ENCODE measurements around the gene CABLES1. TPM values are rescaled to one million over a fixed set of nuclear protein-coding genes. Genes with fewer than 3 reads are reported as not detected.
"Not testable (repeated sequence)": the region's sequence is repeated elsewhere in the genome, so short reads cannot be mapped to it uniquely, and the experiment has no call there.

Gene CABLES1
- total RNA-seq, 8 experiments from 2014 or later = 0.56 to 4.6 (median 2.4) TPM

GRCh38 chr18:23232331-23232730 lies 97.0 kb downstream of the CABLES1 start:
- no peak for ATAC-seq (replicated peaks in 6 of 8)
- no peak overlapping the region for H3K4me3 ChIP-seq
- in situ Hi-C loops (cut with MboI; ENCODE audit: low pct_unique_long_range_greater_than_20kb in 2 of 9, low sequenced_read_pairs in 9 of 9, unreplicated experiment in 9 of 9) = no loop called here
- H3K27ac ChIP-seq = no peak overlapping the region
- WGBS, 10 experiments = 17 to 58% (median 28%) methylated on average over 1 to 4 of the region's 6 CpGs; no CpG with 5 or more reads in 5 of the 10 experiments
- H3K4me1 ChIP-seq (replicated peaks in 1 of 2) = no peaks in the 10 kb centered on the region

- in situ Hi-C loops (cut with MboI; ENCODE audit: low pct_unique_long_range_greater_than_20kb in 2 of 9, low sequenced_read_pairs in 9 of 9, unreplicated experiment in 9 of 9) = no loop called here
- 86 to 100% (median 93%) methylated on average over 1 to 4 of the region's 5 CpGs; no CpG with 5 or more reads in 5 of the 10 experiments for WGBS, 10 experiments
Measured at GRCh38 chr18:23234619-23235018, 99.3 kb downstream of the CABLES1 start.

GRCh38 chr18:23235336-23235735 lies 100.1 kb downstream of the CABLES1 start:
- in situ Hi-C loops (cut with MboI; ENCODE audit: low pct_unique_long_range_greater_than_20kb in 2 of 9, low sequenced_read_pairs in 9 of 9, unreplicated experiment in 9 of 9) = no loop called here
- Histone ChIP-seq H3K4me1 (replicated peaks in 1 of 2) (no peaks in the 10 kb centered on the region), H3K4me3 (no peak overlapping the region), H3K27ac (no peak overlapping the region)
- WGBS, 10 experiments = 80 to 100% (median 95%) methylated on average over 1 to 4 of the region's 5 CpGs; no CpG with 5 or more reads in 4 of the 10 experiments
- no peak for ATAC-seq (replicated peaks in 6 of 8)

More at GRCh38 chr18:23234619-23235018, 99.3 kb downstream of the CABLES1 start:
- ATAC-seq (replicated peaks in 6 of 8) = no peak
- no peak overlapping the region for H3K4me3 ChIP-seq
- H3K27ac ChIP-seq = no peak overlapping the region
- no peaks in the 10 kb centered on the region for H3K4me1 ChIP-seq (replicated peaks in 1 of 2)

GRCh38 chr18:23235860-23236259 lies 100.6 kb downstream of the CABLES1 start:
- Histone ChIP-seq H3K4me1 (replicated peaks in 1 of 2) (no peaks in the 10 kb centered on the region), H3K4me3 (no peak overlapping the region), H3K27ac (no peak overlapping the region)
- in situ Hi-C loops (cut with MboI; ENCODE audit: low pct_unique_long_range_greater_than_20kb in 2 of 9, low sequenced_read_pairs in 9 of 9, unreplicated experiment in 9 of 9) = no loop called here
- no peak for ATAC-seq (replicated peaks in 6 of 8)
- WGBS, 10 experiments = 66 to 89% (median 83%) methylated on average over 1 to 8 of the region's 11 CpGs; no CpG with 5 or more reads in 5 of the 10 experiments

- WGBS, 10 experiments = 63 to 100% (median 90%) methylated on average over 1 to 6 of the region's 13 CpGs; no CpG with 5 or more reads in 2 of the 10 experiments
- in situ Hi-C loops (cut with MboI; ENCODE audit: low pct_unique_long_range_greater_than_20kb in 2 of 9, low sequenced_read_pairs in 9 of 9, unreplicated experiment in 9 of 9) = no loop called here
- Histone ChIP-seq H3K4me3 (no peak overlapping the region), H3K27ac (no peak overlapping the region), H3K4me1 (replicated peaks in 1 of 2) (no peaks in the 10 kb centered on the region)
- ATAC-seq (replicated peaks in 6 of 8) = no peak
Measured at GRCh38 chr18:23236876-23237468, 101.7 kb downstream of the CABLES1 start.

GRCh38 chr18:23237524-23238151 lies 102.4 kb downstream of the CABLES1 start:
- H3K4me1 ChIP-seq (replicated peaks in 1 of 2) = no peaks in the 10 kb centered on the region
- no peak overlapping the region for H3K27ac ChIP-seq
- no peak overlapping the region for H3K4me3 ChIP-seq
- in situ Hi-C loops (cut with MboI; ENCODE audit: low pct_unique_long_range_greater_than_20kb in 2 of 9, low sequenced_read_pairs in 9 of 9, unreplicated experiment in 9 of 9) = no loop called here
- peak in 3 of 8 experiments; percentile 86 to 95 (median 87) for ATAC-seq (replicated peaks in 6 of 8)
- 4 to 77% (median 34%) methylated on average over 2 to 7 of the region's 17 CpGs; no CpG with 5 or more reads in 3 of the 10 experiments for WGBS, 10 experiments

GRCh38 chr18:23238152-23238531 lies 102.9 kb downstream of the CABLES1 start:
- in situ Hi-C loops (cut with MboI; ENCODE audit: low pct_unique_long_range_greater_than_20kb in 2 of 9, low sequenced_read_pairs in 9 of 9, unreplicated experiment in 9 of 9) = no loop called here
- Histone ChIP-seq H3K27ac (no peak overlapping the region), H3K4me3 (no peak overlapping the region), H3K4me1 (replicated peaks in 1 of 2) (no peaks in the 10 kb centered on the region)
- WGBS, 10 experiments = 0 to 84% (median 47%) methylated on average over 2 to 7 of the region's 7 CpGs; no CpG with 5 or more reads in 3 of the 10 experiments
- peak in 2 of 8 experiments; percentile 8 to 23 for ATAC-seq (replicated peaks in 6 of 8)

- Histone ChIP-seq H3K4me1 (replicated peaks in 1 of 2) (no peaks in the 10 kb centered on the region), H3K27ac (no peak overlapping the region), H3K4me3 (no peak overlapping the region)
- no peak for ATAC-seq (replicated peaks in 6 of 8)
- in situ Hi-C loops (cut with MboI; ENCODE audit: low pct_unique_long_range_greater_than_20kb in 2 of 9, low sequenced_read_pairs in 9 of 9, unreplicated experiment in 9 of 9) = no loop called here
- 67 to 96% (median 88%) methylated on average over 4 to 12 of the region's 12 CpGs; no CpG with 5 or more reads in 2 of the 10 experiments for WGBS, 10 experiments
Measured at GRCh38 chr18:23238651-23239349, 103.5 kb downstream of the CABLES1 start.

GRCh38 chr18:23239350-23239692 lies 104.0 kb downstream of the CABLES1 start:
- ATAC-seq (replicated peaks in 6 of 8) = no peak
- in situ Hi-C loops (cut with MboI; ENCODE audit: low pct_unique_long_range_greater_than_20kb in 2 of 9, low sequenced_read_pairs in 9 of 9, unreplicated experiment in 9 of 9) = no loop called here
- Histone ChIP-seq H3K4me3 (no peak overlapping the region), H3K27ac (no peak overlapping the region), H3K4me1 (replicated peaks in 1 of 2) (peaks cover 3 to 5% of the 10 kb centered on the region in 2 donors)
- WGBS, 10 experiments = 0 to 100% (median 80%) methylated on average over 1 to 7 of the region's 7 CpGs; no CpG with 5 or more reads in 2 of the 10 experiments

- 60 to 100% (median 88%) methylated on average over 1 to 5 of the region's 10 CpGs; no CpG with 5 or more reads in 3 of the 10 experiments for WGBS, 10 experiments
- peaks cover 4 to 7% of the 10 kb centered on the region in 2 donors for H3K4me1 ChIP-seq (replicated peaks in 1 of 2)
- in situ Hi-C loops (cut with MboI; ENCODE audit: low pct_unique_long_range_greater_than_20kb in 2 of 9, low sequenced_read_pairs in 9 of 9, unreplicated experiment in 9 of 9) = no loop called here
- no peak overlapping the region for H3K27ac ChIP-seq
- no peak for ATAC-seq (replicated peaks in 6 of 8)
- no peak overlapping the region for H3K4me3 ChIP-seq
Measured at GRCh38 chr18:23239885-23240608, 104.8 kb downstream of the CABLES1 start.

GRCh38 chr18:23240609-23240930 lies 105.3 kb downstream of the CABLES1 start:
- in situ Hi-C loops (cut with MboI; ENCODE audit: low pct_unique_long_range_greater_than_20kb in 2 of 9, low sequenced_read_pairs in 9 of 9, unreplicated experiment in 9 of 9) = no loop called here
- WGBS, 10 experiments = 43 to 95% (median 78%) methylated on average over 1 to 3 of the region's 4 CpGs; no CpG with 5 or more reads in 3 of the 10 experiments
- peaks cover 4 to 7% of the 10 kb centered on the region in 2 donors for H3K4me1 ChIP-seq (replicated peaks in 1 of 2)
- H3K4me3 ChIP-seq = no peak overlapping the region
- ATAC-seq (replicated peaks in 6 of 8) = peak in 1 of 8 experiments; percentile 49
- no peak overlapping the region for H3K27ac ChIP-seq

- H3K4me3 ChIP-seq; in situ Hi-C loops (cut with MboI; ENCODE audit: low pct_unique_long_range_greater_than_20kb in 2 of 9, low sequenced_read_pairs in 9 of 9, unreplicated experiment in 9 of 9); H3K4me1 ChIP-seq (replicated peaks in 1 of 2); ATAC-seq (replicated peaks in 6 of 8); H3K27ac ChIP-seq: not testable (repeated sequence)
- 50 to 100% (median 95%) methylated on average over 1 to 7 of the region's 11 CpGs; no CpG with 5 or more reads in 2 of the 10 experiments for WGBS, 10 experiments
Measured at GRCh38 chr18:23241833-23242496, 106.7 kb downstream of the CABLES1 start.

Measured in motor neuron (in vitro differentiated cells).